ENCODE measurements around the gene NEMP1. TPM values are rescaled to one million over a fixed set of nuclear protein-coding genes. Genes with fewer than 3 reads are reported as not detected.

Gene NEMP1
- total and polyA plus RNA-seq, 2 of the 8 experiments (the other 6 are each of a cell fraction or from before 2014, with no cell fraction given): 30.1 to 43.2 TPM

- Histone ChIP-seq H3K4me3 (ENCODE audit: extremely low read depth in 1 of 4, insufficient read depth in 2 of 4, low read depth in 3 of 4, low read length in 4 of 4) (peak overlapping the region in 3 of 4 experiments; percentile 81 to 90 (median 84); a peak in 4 of 8 replicates), H3K27me3 (replicated peaks in 1 of 4; ENCODE audit: control insufficient read depth in 3 of 4, extremely low read depth in 1 of 4, insufficient read depth in 3 of 4, low read length in 3 of 4) (no peaks in the 10 kb centered on the region), H3K4me1 (replicated peaks in 1 of 4; ENCODE audit: control insufficient read depth in 3 of 4, insufficient read depth in 4 of 4, low read length in 3 of 4) (peaks cover 8 to 18% (median 16%) of the 10 kb centered on the region in 4 experiments; a peak in 6 of 7 replicates), H3K56ac (replicated peaks; ENCODE audit: insufficient read length, low read depth, low read length) (no peak overlapping the region), H2BK5ac (ENCODE audit: low read depth, low read length) (no peak overlapping the region), H4K20me1 (replicated peaks in 1 of 2; ENCODE audit: control insufficient read depth in 1 of 2, insufficient read depth in 2 of 2, low read length in 2 of 2) (peaks cover 2 to 6% of the 10 kb centered on the region in 2 experiments), H3K23me2 (ENCODE audit: low read depth, low read length) (peaks cover 6% of the 10 kb centered on the region; the same call in 1 of the 2 replicates), H3K4ac (replicated peaks; ENCODE audit: insufficient read length, low read depth, low read length) (no peak overlapping the region), H4K5ac (ENCODE audit: insufficient read length, low read depth, low read length) (no peak overlapping the region), H3K4me2 (ENCODE audit: insufficient read depth in 1 of 2, low read depth in 2 of 2, low read length in 2 of 2) (peak overlapping the region; percentile 85 to 86), H3K36me3 (ENCODE audit: control insufficient read depth in 2 of 4, insufficient read depth in 4 of 4, low read length in 3 of 4) (no peaks in the 10 kb centered on the region; a peak in 1 of 8 replicates), H2BK12ac (ENCODE audit: low read depth, low read length) (no peak overlapping the region; the same call in 1 of the 2 replicates), H3K79me1 (ENCODE audit: low read depth, low read length) (peaks cover 6% of the 10 kb centered on the region; the same call in 1 of the 2 replicates), H4K8ac (ENCODE audit: extremely low read depth, insufficient read depth, low read length) (no peak overlapping the region), H3K9ac (replicated peaks in 1 of 4; ENCODE audit: extremely low read depth in 1 of 4, low read depth in 3 of 4, low read length in 3 of 4) (no peak overlapping the region), H2BK15ac (ENCODE audit: low read length) (0 out of 2 replicates have a peak overlapping the region, but pooled peaks have one; percentile 46), H2BK20ac (ENCODE audit: low read length) (no peak overlapping the region), H2BK120ac (replicated peaks; ENCODE audit: low read depth, low read length) (no peak overlapping the region), H3K14ac (ENCODE audit: insufficient read length) (no peak overlapping the region), H3K9me3 (ENCODE audit: insufficient read depth in 2 of 2, low read depth in 1 of 2, low read length in 1 of 2) (no peaks in the 10 kb centered on the region), H3K27ac (ENCODE audit: low read depth, low read length) (no peak overlapping the region), H3K79me2 (ENCODE audit: control insufficient read depth in 1 of 2, insufficient read depth in 2 of 2, low read length in 2 of 2) (peaks cover 7 to 23% of the 10 kb centered on the region in 2 experiments; a peak in 3 of 4 replicates), H3K23ac (ENCODE audit: insufficient read length) (no peak overlapping the region), H2AK5ac (ENCODE audit: low read depth, low read length) (no peak overlapping the region), H3K18ac (ENCODE audit: extremely low read depth, low read length) (no peak overlapping the region), H2AFZ (ENCODE audit: low read length) (no peak overlapping the region), H4K91ac (replicated peaks; ENCODE audit: insufficient read length, low read length) (no peak overlapping the region)
- CTCF ChIA-PET (ENCODE audit: partially characterized antibody): interaction anchor here (0.7 to 19.8 kb wide), 19 partner anchors 7 to 111 kb away, joined by 3 to 305 read pairs (median 5); partner anchors contain the start of gene STAT6
- POLR2A ChIA-PET (ENCODE audit: partially characterized antibody): interaction anchor here (0.7 to 9.3 kb wide), 13 partner anchors 9 to 104 kb away, joined by 3 to 105 read pairs (median 13); partner anchors contain the start of genes LRP1-AS, NEMP1, SHMT2 and STAT6
- DNase-seq (ENCODE audit: low read depth in 1 of 2, low spot score in 2 of 2) (no peak), FAIRE-seq (no peak)
- TF ChIP-seq POLR2A (IDR thresholded peaks at IDR 0.05; ENCODE audit: control extremely low read depth in 1 of 2, low read depth in 2 of 2, low read length in 2 of 2) (no peak), POU5F1 (IDR thresholded peaks at IDR 0.05; ENCODE audit: low read depth, low read length) (no peak), KDM1A (IDR thresholded peaks at IDR 0.05; ENCODE audit: borderline replicate concordance, low read length) (no peak), KDM5A (IDR thresholded peaks at IDR 0.05; ENCODE audit: low read length) (no peak), CEBPB (IDR thresholded peaks at IDR 0.05; ENCODE audit: low read depth, low read length) (no peak), CREB1 (IDR thresholded peaks at IDR 0.05) (no peak), BRCA1 (IDR thresholded peaks at IDR 0.05; ENCODE audit: low read depth, low read length) (no peak)
- 91% methylated on average over 7 of the region's 7 CpGs; no CpG with 5 or more reads in 1 of the 2 experiments for WGBS, 2 experiments (ENCODE audit: extremely low coverage in 1 of 2, insufficient coverage in 1 of 2, insufficient read length in 1 of 2, insufficient replicate concordance in 2 of 2, low coverage in 1 of 2, low lambda C conversion rate in 2 of 2, missing lambda C conversion rate in 1 of 2)
Observed at GRCh38 chr12:57126561-57126960, 48.0 kb upstream of the NEMP1 start.
